ENCODE data around the gene EMP3. TPM values are rescaled to one million over a fixed set of nuclear protein-coding genes. Genes with fewer than 3 reads are reported as not detected.

Gene EMP3
- total RNA-seq, 4 donors from 2014 or later, result 3.8 to 15.3 (median 9.4) TPM

GRCh38 chr19:48342414-48342738 is 17.0 kb downstream of the EMP3 start:
- in situ Hi-C loops (cut with MboI; ENCODE audit: low sequenced_read_pairs in 4 of 4), result no loop called here
- intact Hi-C loops (cut with DNase I; ENCODE audit: low total_unique reads), result no loop called here
- peaks cover 0 to 7% of the 10 kb centered on the region in 2 donors for H3K36me3 ChIP-seq
- no peaks in the 10 kb centered on the region for H3K27me3 ChIP-seq
- no peaks in the 10 kb centered on the region for H3K9me3 ChIP-seq
- peaks cover 6% of the 10 kb centered on the region in 2 donors for H3K4me1 ChIP-seq
- DNase-seq, result no peak
- no peak overlapping the region for H3K27ac ChIP-seq
- TF ChIP-seq CTCF (IDR thresholded peaks at IDR 0.05 in 4 of 5, conservative IDR thresholded peaks at IDR 0.05 in 1 of 5) (no peak), POLR2A (IDR thresholded peaks at IDR 0.05) (no peak)
- ATAC-seq, result no peak
- no peak overlapping the region for H3K4me3 ChIP-seq

GRCh38 chr19:48342841-48343540 is 17.6 kb downstream of the EMP3 start:
- H3K27me3 ChIP-seq, result no peaks in the 10 kb centered on the region
- no peaks in the 10 kb centered on the region for H3K9me3 ChIP-seq
- DNase-seq (no peak), ATAC-seq (no peak)
- peaks cover 0 to 7% of the 10 kb centered on the region in 2 donors for H3K36me3 ChIP-seq
- H3K4me1 ChIP-seq, result peaks cover 6 to 8% of the 10 kb centered on the region in 2 donors
- in situ Hi-C loops (cut with MboI; ENCODE audit: low sequenced_read_pairs in 4 of 4) (no loop called here), intact Hi-C loops (cut with DNase I; ENCODE audit: low total_unique reads) (no loop called here)
- no peak overlapping the region for H3K4me3 ChIP-seq
- H3K27ac ChIP-seq, result no peak overlapping the region
- TF ChIP-seq POLR2A (IDR thresholded peaks at IDR 0.05) (no peak), CTCF (IDR thresholded peaks at IDR 0.05 in 4 of 5, conservative IDR thresholded peaks at IDR 0.05 in 1 of 5) (no peak)

GRCh38 chr19:48344892-48345291 is 19.5 kb downstream of the EMP3 start:
- no peak for ATAC-seq
- in situ Hi-C loops (cut with MboI; ENCODE audit: low sequenced_read_pairs in 4 of 4), result no loop called here

GRCh38 chr19:48346191-48346590 is 20.8 kb downstream of the EMP3 start:
- DNase-seq (no peak), ATAC-seq (no peak)
- in situ Hi-C loops (cut with MboI; ENCODE audit: low sequenced_read_pairs in 4 of 4) (no loop called here), intact Hi-C loops (cut with DNase I; ENCODE audit: low total_unique reads) (no loop called here)
- H3K27me3 ChIP-seq, result no peaks in the 10 kb centered on the region
- TF ChIP-seq POLR2A (IDR thresholded peaks at IDR 0.05) (no peak), CTCF (IDR thresholded peaks at IDR 0.05 in 4 of 5, conservative IDR thresholded peaks at IDR 0.05 in 1 of 5) (no peak)
- H3K4me3 ChIP-seq, result no peak overlapping the region
- peaks cover 0 to 7% of the 10 kb centered on the region in 2 donors for H3K36me3 ChIP-seq
- no peaks in the 10 kb centered on the region for H3K9me3 ChIP-seq
- H3K4me1 ChIP-seq, result peaks cover 0 to 8% of the 10 kb centered on the region in 2 donors
- no peak overlapping the region for H3K27ac ChIP-seq

More at GRCh38 chr19:48344892-48345291, 19.5 kb downstream of the EMP3 start:
- Histone ChIP-seq H3K27me3 (no peaks in the 10 kb centered on the region), H3K4me3 (no peak overlapping the region), H3K36me3 (peaks cover 0 to 7% of the 10 kb centered on the region in 2 donors), H3K27ac (no peak overlapping the region), H3K9me3 (no peaks in the 10 kb centered on the region), H3K4me1 (peaks cover 6 to 14% of the 10 kb centered on the region in 2 donors)
- intact Hi-C loops (cut with DNase I; ENCODE audit: low total_unique reads), result no loop called here
- no peak for TF ChIP-seq CTCF (IDR thresholded peaks at IDR 0.05 in 4 of 5, conservative IDR thresholded peaks at IDR 0.05 in 1 of 5)
- no peak for TF ChIP-seq POLR2A (IDR thresholded peaks at IDR 0.05)
- DNase-seq, result no peak

GRCh38 chr19:48348045-48348444 is 22.7 kb downstream of the EMP3 start:
- no peak for TF ChIP-seq CTCF (IDR thresholded peaks at IDR 0.05 in 4 of 5, conservative IDR thresholded peaks at IDR 0.05 in 1 of 5)
- no peak for TF ChIP-seq POLR2A (IDR thresholded peaks at IDR 0.05)
- Histone ChIP-seq H3K4me1 (peaks cover 0 to 8% of the 10 kb centered on the region in 2 donors), H3K27ac (no peak overlapping the region), H3K27me3 (no peaks in the 10 kb centered on the region), H3K4me3 (no peak overlapping the region), H3K9me3 (no peaks in the 10 kb centered on the region), H3K36me3 (no peaks in the 10 kb centered on the region)
- in situ Hi-C loops (cut with MboI; ENCODE audit: low sequenced_read_pairs in 4 of 4), result no loop called here
- ATAC-seq (no peak), DNase-seq (no peak)
- intact Hi-C loops (cut with DNase I; ENCODE audit: low total_unique reads), result no loop called here
